ENCODE measurements around the gene DKK3. TPM values are rescaled to one million over a fixed set of nuclear protein-coding genes. Genes with fewer than 3 reads are reported as not detected.

DKK3 gene
- polyA plus RNA-seq, 1 donor from 2014 or later, result 43.6 TPM

GRCh38 chr11:11980200-11980599, 28.2 kb downstream of the DKK3 start:
- Histone ChIP-seq H3K9me3 (ENCODE audit: low read length) (no peaks in the 10 kb centered on the region), H3K4me3 (ENCODE audit: low read length) (no peak overlapping the region), H3K27ac (ENCODE audit: low read length) (no peak overlapping the region), H3K9me2 (ENCODE audit: insufficient read depth, low read length) (no peaks in the 10 kb centered on the region), H3K27me3 (ENCODE audit: insufficient read depth, low read depth, low read length) (no peaks in the 10 kb centered on the region), H3K79me2 (replicated peaks; ENCODE audit: insufficient read depth, low read length) (no peaks in the 10 kb centered on the region), H3K36me3 (ENCODE audit: insufficient read depth, low read length) (no peaks in the 10 kb centered on the region), H3K9ac (ENCODE audit: low read length) (no peak overlapping the region), H3K4me2 (ENCODE audit: low read length) (no peak overlapping the region), H3F3A (ENCODE audit: insufficient read depth, low read length, poor library complexity, severe bottlenecking) (no peaks in the 10 kb centered on the region), H2AFZ (ENCODE audit: low read depth, low read length) (no peak overlapping the region), H4K20me1 (ENCODE audit: insufficient read depth) (no peaks in the 10 kb centered on the region)
- TF ChIP-seq EZH2 (IDR thresholded peaks at IDR 0.05; ENCODE audit: borderline replicate concordance, insufficient read depth, low read length, poor library complexity, severe bottlenecking) (no peak), POLR2AphosphoS5 (IDR thresholded peaks at IDR 0.05) (no peak), MXI1 (conservative IDR thresholded peaks at IDR 0.05; ENCODE audit: poor library complexity, severe bottlenecking) (no peak), CTCF (IDR thresholded peaks at IDR 0.05; ENCODE audit: poor library complexity, severe bottlenecking) (no peak), RAD21 (conservative IDR thresholded peaks at IDR 0.05) (no peak)

DNA sequence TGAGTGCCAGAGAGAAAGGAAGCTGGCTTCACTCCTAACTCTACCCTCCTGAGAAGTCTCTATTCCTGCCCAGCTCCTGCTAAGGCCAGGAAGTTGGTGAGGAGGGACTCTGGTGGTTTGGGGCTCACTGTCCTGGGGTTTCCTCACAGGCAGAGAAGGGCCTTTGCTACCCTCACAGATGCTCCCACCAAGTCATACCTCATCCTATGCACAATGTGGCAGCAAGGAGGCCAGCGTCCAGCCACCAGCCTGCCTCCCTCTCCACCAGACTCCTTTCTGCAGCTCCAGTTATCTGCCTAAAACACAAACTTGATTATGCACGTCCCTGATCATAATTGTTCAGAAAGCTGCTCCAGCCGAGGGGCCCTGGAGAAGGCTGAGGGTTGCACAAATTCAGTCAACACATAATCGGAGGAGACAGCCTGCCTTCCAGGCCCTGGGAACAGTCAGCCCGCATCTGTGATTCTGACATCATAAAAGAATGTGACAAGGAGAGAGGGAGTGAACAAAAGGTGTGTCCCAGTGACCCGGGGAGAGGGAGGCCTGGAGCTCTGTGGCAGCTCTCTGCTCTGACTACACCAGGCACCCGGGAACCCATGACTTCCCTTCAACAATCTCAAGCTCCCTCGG, 28.8 kb downstream of the DKK3 start:
- no peak overlapping the region for H2AFZ ChIP-seq (ENCODE audit: low read depth, low read length)
- H3F3A ChIP-seq (ENCODE audit: insufficient read depth, low read length, poor library complexity, severe bottlenecking), result no peaks in the 10 kb centered on the region
- H3K36me3 ChIP-seq (ENCODE audit: insufficient read depth, low read length), result no peaks in the 10 kb centered on the region
- H3K9me2 ChIP-seq (ENCODE audit: insufficient read depth, low read length), result no peaks in the 10 kb centered on the region
- no peaks in the 10 kb centered on the region for H3K9me3 ChIP-seq (ENCODE audit: low read length)
- no peak for TF ChIP-seq CTCF (IDR thresholded peaks at IDR 0.05; ENCODE audit: poor library complexity, severe bottlenecking)
- no peak for TF ChIP-seq SMC3 (conservative IDR thresholded peaks at IDR 0.05; ENCODE audit: poor library complexity)
- no peak for TF ChIP-seq EZH2 (IDR thresholded peaks at IDR 0.05; ENCODE audit: borderline replicate concordance, insufficient read depth, low read length, poor library complexity, severe bottlenecking)
- no peak for TF ChIP-seq POLR2AphosphoS5 (IDR thresholded peaks at IDR 0.05)
- no peak for TF ChIP-seq REST (IDR thresholded peaks at IDR 0.05; ENCODE audit: borderline replicate concordance)
- no peak for TF ChIP-seq EP300 (conservative IDR thresholded peaks at IDR 0.05; ENCODE audit: poor library complexity, severe bottlenecking)
- no peak for TF ChIP-seq RAD21 (conservative IDR thresholded peaks at IDR 0.05)
- TF ChIP-seq MXI1 (conservative IDR thresholded peaks at IDR 0.05; ENCODE audit: poor library complexity, severe bottlenecking), result no peak
- TF ChIP-seq TAF1 (IDR thresholded peaks at IDR 0.05; ENCODE audit: low read depth), result no peak
- H3K9ac ChIP-seq (ENCODE audit: low read length), result no peak overlapping the region
- H3K4me2 ChIP-seq (ENCODE audit: low read length), result no peak overlapping the region
- H4K20me1 ChIP-seq (ENCODE audit: insufficient read depth), result no peaks in the 10 kb centered on the region
- no peaks in the 10 kb centered on the region for H3K79me2 ChIP-seq (replicated peaks; ENCODE audit: insufficient read depth, low read length)
- no peak overlapping the region for H3K4me3 ChIP-seq (ENCODE audit: low read length)
- H3K27me3 ChIP-seq (ENCODE audit: insufficient read depth, low read depth, low read length), result no peaks in the 10 kb centered on the region
- H3K27ac ChIP-seq (ENCODE audit: low read length), result no peak overlapping the region

Data from neural cell (in vitro differentiated cells).